WTC11 (cell line): Measurements from ENCODE around the gene LAMC3. TPM values are rescaled to one million over a fixed set of nuclear protein-coding genes. Genes with fewer than 3 reads are reported as not detected.

ENCODE experiments used
- ATAC-seq: fragments of 200-7000 bp; cut with Tn5 transposase; 2 replicates; pipeline ENCODE4 v1.10.0; 2021; ENCODE audit warnings: mild to moderate bottlenecking, moderate library complexity
- CTCF ChIA-PET: fragments of 300-600 bp; sonication (Branson Sonifier 250); formaldehyde crosslinking; loops from one replicate; lab custom pipeline; 2021; ENCODE audit warnings: antibody characterized with exemption; lab: Charles Lee
- POLR2A ChIA-PET: fragments of 350-600 bp; sonication (Branson Sonifier 250); formaldehyde crosslinking; loops from one replicate; lab custom pipeline; 2021; ENCODE audit warnings: antibody characterized with exemption; lab: Charles Lee
- DNase-seq: peaks from one replicate; pipeline ENCODE4 v3.0.0; 2021; ENCODE audit warnings: low spot score
- H3K27ac Mint-ChIP-seq: 2 replicates; pipeline ENCODE4 v1.8.0; 2021; ENCODE audit warnings: mixed read lengths
- H3K27me3 Mint-ChIP-seq: 2 replicates; pipeline ENCODE4 v1.8.0; 2021; ENCODE audit warnings: low read depth, mild to moderate bottlenecking, moderate library complexity, mixed read lengths
- H3K36me3 Mint-ChIP-seq: 2 replicates; pipeline ENCODE4 v1.8.0; 2021; ENCODE audit warnings: mixed read lengths
- H3K4me1 Mint-ChIP-seq: 2 replicates; pipeline ENCODE4 v1.8.0; 2022; ENCODE audit warnings: mixed read lengths
- H3K4me3 Mint-ChIP-seq: 2 replicates; pipeline ENCODE4 v1.8.0; 2021; ENCODE audit warnings: mild to moderate bottlenecking, moderate library complexity, mixed read lengths
- H3K9me3 Mint-ChIP-seq: 2 replicates; pipeline ENCODE4 v1.8.0; 2021; ENCODE audit warnings: mixed read lengths
- CREM ChIP-seq: sonication (generic); formaldehyde crosslinking; IDR thresholded peaks from 2 replicates; pipeline ENCODE4 v1.8.1; 2022; ENCODE audit warnings: mild to moderate bottlenecking, missing genetic modification reagents, moderate library complexity
- ELF4 ChIP-seq: sonication (generic); formaldehyde crosslinking; IDR thresholded peaks from 2 replicates; pipeline ENCODE4 v1.8.1; 2022; ENCODE audit warnings: low read depth, mild to moderate bottlenecking, moderate library complexity, missing genetic modification reagents
- FOXJ3 ChIP-seq: sonication (generic); formaldehyde crosslinking; IDR thresholded peaks from 2 replicates; pipeline ENCODE4 v1.9.0; 2021; ENCODE audit warnings: missing genetic modification reagents, mild to moderate bottlenecking, borderline replicate concordance
- FOXK1 ChIP-seq: sonication (generic); formaldehyde crosslinking; IDR thresholded peaks from 2 replicates; pipeline ENCODE4 v1.8.0; 2022; ENCODE audit warnings: mild to moderate bottlenecking, moderate library complexity, missing genetic modification reagents
- JAZF1 ChIP-seq: fragments of 250-450 bp; sonication (Bioruptor Pico); IDR thresholded peaks from 2 replicates; pipeline ENCODE4 v1.9.0; 2021; ENCODE audit warnings: moderate library complexity, mild to moderate bottlenecking, inconsistent platforms
- NFYB ChIP-seq: sonication (generic); formaldehyde crosslinking; conservative IDR thresholded peaks from 2 replicates; pipeline ENCODE4 v1.8.0; 2022; ENCODE audit warnings: low read depth, missing genetic modification reagents
- PRRX2 ChIP-seq: fragments of 250-450 bp; sonication (Bioruptor Pico); IDR thresholded peaks from 2 replicates; pipeline ENCODE4 v1.8.0; 2021; ENCODE audit warnings: mild to moderate bottlenecking
- SP1 ChIP-seq: sonication (generic); formaldehyde crosslinking; conservative IDR thresholded peaks from 2 replicates; pipeline ENCODE4 v1.8.1; 2022; ENCODE audit warnings: missing genetic modification reagents
- total RNA-seq: library from RNA; stranded (reverse); gene quantifications from 3 replicates; pipeline ENCODE4 v1.2.3, GENCODE V29; 2021
- TF ChIP-seq, protein P1 (sequence below): sonication (generic); formaldehyde crosslinking; IDR thresholded peaks from 2 replicates; pipeline ENCODE4 v1.8.0; 2022; ENCODE audit warnings: missing genetic modification reagents
- TF ChIP-seq, protein P2 (sequence below): sonication (generic); formaldehyde crosslinking; IDR thresholded peaks from 2 replicates; pipeline ENCODE4 v1.8.1; 2023; ENCODE audit warnings: mild to moderate bottlenecking, missing genetic modification reagents, borderline replicate concordance
- TF ChIP-seq, protein P3 (sequence below): fragments of 250-450 bp; sonication (Bioruptor Pico); IDR thresholded peaks from 2 replicates; pipeline ENCODE4 v1.9.0; 2021; ENCODE audit warnings: mild to moderate bottlenecking
- TF ChIP-seq, protein P4 (sequence below): sonication (generic); formaldehyde crosslinking; IDR thresholded peaks from 2 replicates; pipeline ENCODE4 v1.8.1; 2022; ENCODE audit warnings: mild to moderate bottlenecking, moderate library complexity, missing genetic modification reagents
- TF ChIP-seq, protein P5 (sequence below): sonication (generic); formaldehyde crosslinking; IDR thresholded peaks from 2 replicates; pipeline ENCODE4 v1.8.0; 2022; ENCODE audit warnings: mild to moderate bottlenecking, missing genetic modification reagents
- TF ChIP-seq, protein P6 (sequence below): sonication (generic); formaldehyde crosslinking; IDR thresholded peaks from 2 replicates; pipeline ENCODE4 v1.8.1; 2022; ENCODE audit warnings: missing genetic modification reagents, borderline replicate concordance
- TF ChIP-seq, protein P7 (sequence below): sonication (generic); formaldehyde crosslinking; conservative IDR thresholded peaks from 2 replicates; pipeline ENCODE4 v1.8.1; 2022; ENCODE audit warnings: mild to moderate bottlenecking, missing genetic modification reagents
- TF ChIP-seq, protein P8 (sequence below): sonication (generic); formaldehyde crosslinking; IDR thresholded peaks from 2 replicates; pipeline ENCODE4 v1.8.1; 2022; ENCODE audit warnings: low read depth, mild to moderate bottlenecking, moderate library complexity, missing genetic modification reagents, borderline replicate concordance

The LAMC3 gene
- total RNA-seq, 1 experiment from 2014 or later, result 50.9 TPM

DNA sequence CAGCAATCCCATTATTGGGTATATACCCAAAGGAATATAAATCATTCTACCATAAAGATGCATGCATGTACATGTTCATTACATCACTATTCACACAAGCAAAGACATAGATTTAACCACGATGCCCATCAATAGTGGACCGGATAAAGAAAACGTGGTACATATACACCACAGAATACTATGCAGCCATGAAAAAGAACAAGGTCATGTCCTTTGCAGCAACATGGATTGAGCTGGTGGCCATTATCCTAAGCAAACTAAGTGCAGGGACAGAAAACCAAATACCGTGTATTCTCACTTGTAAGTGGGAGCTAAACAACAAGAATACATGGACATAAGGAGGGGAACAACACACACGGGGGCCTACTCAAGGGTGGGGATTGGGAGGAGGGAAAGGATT, 33.8 kb upstream of the LAMC3 start:
- H3K4me1 Mint-ChIP-seq, result 0 out of 2 replicates have a peak, but pooled peaks cover 4% of the 10 kb centered on the region
- CTCF ChIA-PET, result interaction anchor here (1.8 kb wide), 1 partner anchor 34 kb away, joined by 5 read pairs; no protein-coding TSS in a partner anchor
- POLR2A ChIA-PET, result no interaction called here
- no peak for DNase-seq
- H3K27me3 Mint-ChIP-seq, result 0 out of 2 replicates have a peak, but pooled peaks cover 2% of the 10 kb centered on the region
- no peak overlapping the region for H3K27ac Mint-ChIP-seq
- no peaks in the 10 kb centered on the region for H3K36me3 Mint-ChIP-seq
- no peak for ATAC-seq
- H3K4me3 Mint-ChIP-seq, result no peak overlapping the region
- no peaks in the 10 kb centered on the region for H3K9me3 Mint-ChIP-seq
- TF ChIP-seq, protein P1, sequence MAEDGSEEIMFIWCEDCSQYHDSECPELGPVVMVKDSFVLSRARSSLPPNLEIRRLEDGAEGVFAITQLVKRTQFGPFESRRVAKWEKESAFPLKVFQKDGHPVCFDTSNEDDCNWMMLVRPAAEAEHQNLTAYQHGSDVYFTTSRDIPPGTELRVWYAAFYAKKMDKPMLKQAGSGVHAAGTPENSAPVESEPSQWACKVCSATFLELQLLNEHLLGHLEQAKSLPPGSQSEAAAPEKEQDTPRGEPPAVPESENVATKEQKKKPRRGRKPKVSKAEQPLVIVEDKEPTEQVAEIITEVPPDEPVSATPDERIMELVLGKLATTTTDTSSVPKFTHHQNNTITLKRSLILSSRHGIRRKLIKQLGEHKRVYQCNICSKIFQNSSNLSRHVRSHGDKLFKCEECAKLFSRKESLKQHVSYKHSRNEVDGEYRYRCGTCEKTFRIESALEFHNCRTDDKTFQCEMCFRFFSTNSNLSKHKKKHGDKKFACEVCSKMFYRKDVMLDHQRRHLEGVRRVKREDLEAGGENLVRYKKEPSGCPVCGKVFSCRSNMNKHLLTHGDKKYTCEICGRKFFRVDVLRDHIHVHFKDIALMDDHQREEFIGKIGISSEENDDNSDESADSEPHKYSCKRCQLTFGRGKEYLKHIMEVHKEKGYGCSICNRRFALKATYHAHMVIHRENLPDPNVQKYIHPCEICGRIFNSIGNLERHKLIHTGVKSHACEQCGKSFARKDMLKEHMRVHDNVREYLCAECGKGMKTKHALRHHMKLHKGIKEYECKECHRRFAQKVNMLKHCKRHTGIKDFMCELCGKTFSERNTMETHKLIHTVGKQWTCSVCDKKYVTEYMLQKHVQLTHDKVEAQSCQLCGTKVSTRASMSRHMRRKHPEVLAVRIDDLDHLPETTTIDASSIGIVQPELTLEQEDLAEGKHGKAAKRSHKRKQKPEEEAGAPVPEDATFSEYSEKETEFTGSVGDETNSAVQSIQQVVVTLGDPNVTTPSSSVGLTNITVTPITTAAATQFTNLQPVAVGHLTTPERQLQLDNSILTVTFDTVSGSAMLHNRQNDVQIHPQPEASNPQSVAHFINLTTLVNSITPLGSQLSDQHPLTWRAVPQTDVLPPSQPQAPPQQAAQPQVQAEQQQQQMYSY (CRISPR knock-in tag), result no peak
- TF ChIP-seq FOXJ3 (CRISPR knock-in tag) (no peak), ELF4 (CRISPR knock-in tag) (no peak), PRRX2 (CRISPR knock-in tag) (no peak), CREM (CRISPR knock-in tag) (no peak), SP1 (CRISPR knock-in tag) (no peak), JAZF1 (no peak), FOXK1 (no peak), NFYB (CRISPR knock-in tag) (no peak)
- TF ChIP-seq, protein P2, sequence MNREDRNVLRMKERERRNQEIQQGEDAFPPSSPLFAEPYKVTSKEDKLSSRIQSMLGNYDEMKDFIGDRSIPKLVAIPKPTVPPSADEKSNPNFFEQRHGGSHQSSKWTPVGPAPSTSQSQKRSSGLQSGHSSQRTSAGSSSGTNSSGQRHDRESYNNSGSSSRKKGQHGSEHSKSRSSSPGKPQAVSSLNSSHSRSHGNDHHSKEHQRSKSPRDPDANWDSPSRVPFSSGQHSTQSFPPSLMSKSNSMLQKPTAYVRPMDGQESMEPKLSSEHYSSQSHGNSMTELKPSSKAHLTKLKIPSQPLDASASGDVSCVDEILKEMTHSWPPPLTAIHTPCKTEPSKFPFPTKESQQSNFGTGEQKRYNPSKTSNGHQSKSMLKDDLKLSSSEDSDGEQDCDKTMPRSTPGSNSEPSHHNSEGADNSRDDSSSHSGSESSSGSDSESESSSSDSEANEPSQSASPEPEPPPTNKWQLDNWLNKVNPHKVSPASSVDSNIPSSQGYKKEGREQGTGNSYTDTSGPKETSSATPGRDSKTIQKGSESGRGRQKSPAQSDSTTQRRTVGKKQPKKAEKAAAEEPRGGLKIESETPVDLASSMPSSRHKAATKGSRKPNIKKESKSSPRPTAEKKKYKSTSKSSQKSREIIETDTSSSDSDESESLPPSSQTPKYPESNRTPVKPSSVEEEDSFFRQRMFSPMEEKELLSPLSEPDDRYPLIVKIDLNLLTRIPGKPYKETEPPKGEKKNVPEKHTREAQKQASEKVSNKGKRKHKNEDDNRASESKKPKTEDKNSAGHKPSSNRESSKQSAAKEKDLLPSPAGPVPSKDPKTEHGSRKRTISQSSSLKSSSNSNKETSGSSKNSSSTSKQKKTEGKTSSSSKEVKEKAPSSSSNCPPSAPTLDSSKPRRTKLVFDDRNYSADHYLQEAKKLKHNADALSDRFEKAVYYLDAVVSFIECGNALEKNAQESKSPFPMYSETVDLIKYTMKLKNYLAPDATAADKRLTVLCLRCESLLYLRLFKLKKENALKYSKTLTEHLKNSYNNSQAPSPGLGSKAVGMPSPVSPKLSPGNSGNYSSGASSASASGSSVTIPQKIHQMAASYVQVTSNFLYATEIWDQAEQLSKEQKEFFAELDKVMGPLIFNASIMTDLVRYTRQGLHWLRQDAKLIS (CRISPR knock-in tag), result no peak
- TF ChIP-seq, protein P3, sequence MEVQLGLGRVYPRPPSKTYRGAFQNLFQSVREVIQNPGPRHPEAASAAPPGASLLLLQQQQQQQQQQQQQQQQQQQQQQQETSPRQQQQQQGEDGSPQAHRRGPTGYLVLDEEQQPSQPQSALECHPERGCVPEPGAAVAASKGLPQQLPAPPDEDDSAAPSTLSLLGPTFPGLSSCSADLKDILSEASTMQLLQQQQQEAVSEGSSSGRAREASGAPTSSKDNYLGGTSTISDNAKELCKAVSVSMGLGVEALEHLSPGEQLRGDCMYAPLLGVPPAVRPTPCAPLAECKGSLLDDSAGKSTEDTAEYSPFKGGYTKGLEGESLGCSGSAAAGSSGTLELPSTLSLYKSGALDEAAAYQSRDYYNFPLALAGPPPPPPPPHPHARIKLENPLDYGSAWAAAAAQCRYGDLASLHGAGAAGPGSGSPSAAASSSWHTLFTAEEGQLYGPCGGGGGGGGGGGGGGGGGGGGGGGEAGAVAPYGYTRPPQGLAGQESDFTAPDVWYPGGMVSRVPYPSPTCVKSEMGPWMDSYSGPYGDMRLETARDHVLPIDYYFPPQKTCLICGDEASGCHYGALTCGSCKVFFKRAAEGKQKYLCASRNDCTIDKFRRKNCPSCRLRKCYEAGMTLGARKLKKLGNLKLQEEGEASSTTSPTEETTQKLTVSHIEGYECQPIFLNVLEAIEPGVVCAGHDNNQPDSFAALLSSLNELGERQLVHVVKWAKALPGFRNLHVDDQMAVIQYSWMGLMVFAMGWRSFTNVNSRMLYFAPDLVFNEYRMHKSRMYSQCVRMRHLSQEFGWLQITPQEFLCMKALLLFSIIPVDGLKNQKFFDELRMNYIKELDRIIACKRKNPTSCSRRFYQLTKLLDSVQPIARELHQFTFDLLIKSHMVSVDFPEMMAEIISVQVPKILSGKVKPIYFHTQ (CRISPR knock-in tag), result no peak
- TF ChIP-seq, protein P4, sequence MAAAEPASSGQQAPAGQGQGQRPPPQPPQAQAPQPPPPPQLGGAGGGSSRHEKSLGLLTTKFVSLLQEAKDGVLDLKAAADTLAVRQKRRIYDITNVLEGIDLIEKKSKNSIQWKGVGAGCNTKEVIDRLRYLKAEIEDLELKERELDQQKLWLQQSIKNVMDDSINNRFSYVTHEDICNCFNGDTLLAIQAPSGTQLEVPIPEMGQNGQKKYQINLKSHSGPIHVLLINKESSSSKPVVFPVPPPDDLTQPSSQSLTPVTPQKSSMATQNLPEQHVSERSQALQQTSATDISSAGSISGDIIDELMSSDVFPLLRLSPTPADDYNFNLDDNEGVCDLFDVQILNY (CRISPR knock-in tag), result no peak
- TF ChIP-seq, protein P5, sequence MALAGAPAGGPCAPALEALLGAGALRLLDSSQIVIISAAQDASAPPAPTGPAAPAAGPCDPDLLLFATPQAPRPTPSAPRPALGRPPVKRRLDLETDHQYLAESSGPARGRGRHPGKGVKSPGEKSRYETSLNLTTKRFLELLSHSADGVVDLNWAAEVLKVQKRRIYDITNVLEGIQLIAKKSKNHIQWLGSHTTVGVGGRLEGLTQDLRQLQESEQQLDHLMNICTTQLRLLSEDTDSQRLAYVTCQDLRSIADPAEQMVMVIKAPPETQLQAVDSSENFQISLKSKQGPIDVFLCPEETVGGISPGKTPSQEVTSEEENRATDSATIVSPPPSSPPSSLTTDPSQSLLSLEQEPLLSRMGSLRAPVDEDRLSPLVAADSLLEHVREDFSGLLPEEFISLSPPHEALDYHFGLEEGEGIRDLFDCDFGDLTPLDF, result no peak
- TF ChIP-seq, protein P6, sequence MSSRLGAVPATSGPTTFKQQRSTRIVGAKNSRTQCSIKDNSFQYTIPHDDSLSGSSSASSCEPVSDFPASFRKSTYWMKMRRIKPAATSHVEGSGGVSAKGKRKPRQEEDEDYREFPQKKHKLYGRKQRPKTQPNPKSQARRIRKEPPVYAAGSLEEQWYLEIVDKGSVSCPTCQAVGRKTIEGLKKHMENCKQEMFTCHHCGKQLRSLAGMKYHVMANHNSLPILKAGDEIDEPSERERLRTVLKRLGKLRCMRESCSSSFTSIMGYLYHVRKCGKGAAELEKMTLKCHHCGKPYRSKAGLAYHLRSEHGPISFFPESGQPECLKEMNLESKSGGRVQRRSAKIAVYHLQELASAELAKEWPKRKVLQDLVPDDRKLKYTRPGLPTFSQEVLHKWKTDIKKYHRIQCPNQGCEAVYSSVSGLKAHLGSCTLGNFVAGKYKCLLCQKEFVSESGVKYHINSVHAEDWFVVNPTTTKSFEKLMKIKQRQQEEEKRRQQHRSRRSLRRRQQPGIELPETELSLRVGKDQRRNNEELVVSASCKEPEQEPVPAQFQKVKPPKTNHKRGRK (CRISPR knock-in tag), result no peak
- TF ChIP-seq, protein P7, sequence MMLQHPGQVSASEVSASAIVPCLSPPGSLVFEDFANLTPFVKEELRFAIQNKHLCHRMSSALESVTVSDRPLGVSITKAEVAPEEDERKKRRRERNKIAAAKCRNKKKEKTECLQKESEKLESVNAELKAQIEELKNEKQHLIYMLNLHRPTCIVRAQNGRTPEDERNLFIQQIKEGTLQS (CRISPR knock-in tag), result no peak
- TF ChIP-seq, protein P8, sequence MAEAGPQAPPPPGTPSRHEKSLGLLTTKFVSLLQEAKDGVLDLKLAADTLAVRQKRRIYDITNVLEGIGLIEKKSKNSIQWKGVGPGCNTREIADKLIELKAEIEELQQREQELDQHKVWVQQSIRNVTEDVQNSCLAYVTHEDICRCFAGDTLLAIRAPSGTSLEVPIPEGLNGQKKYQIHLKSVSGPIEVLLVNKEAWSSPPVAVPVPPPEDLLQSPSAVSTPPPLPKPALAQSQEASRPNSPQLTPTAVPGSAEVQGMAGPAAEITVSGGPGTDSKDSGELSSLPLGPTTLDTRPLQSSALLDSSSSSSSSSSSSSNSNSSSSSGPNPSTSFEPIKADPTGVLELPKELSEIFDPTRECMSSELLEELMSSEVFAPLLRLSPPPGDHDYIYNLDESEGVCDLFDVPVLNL (CRISPR knock-in tag), result no peak
